HG02798 (cell line): ENCODE measurements around the gene ANK3.

Experiments used
- ATAC-seq: cut with Tn5 transposase; IDR thresholded peaks from one replicate; pipeline ENCODE4 v1.9.1; 2021; ENCODE audit warnings: mild to moderate bottlenecking; ENCODE audit not compliant: unreplicated experiment, poor library complexity

The ANK3 gene

GRCh38 chr10:60021361-60021760 lies 368.3 kb downstream of the ANK3 start:
- no peak for ATAC-seq

- no peak for ATAC-seq
Observed at GRCh38 chr10:60016794-60017193, 372.9 kb downstream of the ANK3 start.

- ATAC-seq, result no peak
Observed at GRCh38 chr10:60009710-60010383, 379.8 kb downstream of the ANK3 start.

GRCh38 chr10:60009276-60009675 lies 380.4 kb downstream of the ANK3 start:
- ATAC-seq, result no peak

GRCh38 chr10:60008816-60009215 lies 380.9 kb downstream of the ANK3 start:
- ATAC-seq, result no peak

- ATAC-seq, result no peak
Observed at GRCh38 chr10:60006062-60006461, 383.6 kb downstream of the ANK3 start.

GRCh38 chr10:60003651-60004523 lies 385.8 kb downstream of the ANK3 start:
- no peak for ATAC-seq

GRCh38 chr10:60000747-60001146 lies 388.9 kb downstream of the ANK3 start:
- no peak for ATAC-seq

GRCh38 chr10:59997827-59998525 lies 391.7 kb downstream of the ANK3 start:
- no peak for ATAC-seq

GRCh38 chr10:59995862-59996261 lies 393.8 kb downstream of the ANK3 start:
- no peak for ATAC-seq

GRCh38 chr10:59993931-59994330 lies 395.7 kb downstream of the ANK3 start:
- ATAC-seq, result no peak

GRCh38 chr10:59991661-59992060 lies 398.0 kb downstream of the ANK3 start:
- no peak for ATAC-seq

GRCh38 chr10:59991117-59991516 lies 398.6 kb downstream of the ANK3 start:
- ATAC-seq, result no peak

- ATAC-seq, result no peak
Observed at GRCh38 chr10:59985639-59986038, 404.0 kb downstream of the ANK3 start.

GRCh38 chr10:59984415-59984814 lies 405.3 kb downstream of the ANK3 start:
- no peak for ATAC-seq

- ATAC-seq, result no peak
Observed at GRCh38 chr10:59980356-59980755, 409.3 kb downstream of the ANK3 start.

- no peak for ATAC-seq
Observed at GRCh38 chr10:59977486-59977885, 412.2 kb downstream of the ANK3 start.

- no peak for ATAC-seq
Observed at GRCh38 chr10:59976909-59977308, 412.8 kb downstream of the ANK3 start.
